PC-9 (cell line): ENCODE data around the gene LIN52. TPM values are rescaled to one million over a fixed set of nuclear protein-coding genes. Genes with fewer than 3 reads are reported as not detected.

Experiments used
- BruUV-seq: library from RNA; stranded (reverse); fragments of 400-500 nt; replicated peaks from 2 replicates; lab custom pipeline; 2021; lab: Mats Ljungman, UMichigan
- CTCF ChIA-PET: fragments of 300-600 bp; sonication (Branson Sonifier 250); formaldehyde crosslinking; loops from one replicate; lab custom pipeline; 2022; ENCODE audit warnings: antibody characterized with exemption; lab: Charles Lee
- POLR2A ChIA-PET: fragments of 300-600 bp; sonication (Branson Sonifier 250); formaldehyde crosslinking; loops from one replicate; lab custom pipeline; 2022; ENCODE audit warnings: antibody characterized with exemption; ENCODE audit not compliant: unreplicated experiment; lab: Charles Lee
- DNase-seq, 2 experiments: peaks; one replicate each; pipeline versions ENCODE4 v3.0.0 to v3.0.0-alpha.2; 2015 to 2022; ENCODE audit warnings: mixed read lengths in 1 of 2
- H2AFZ ChIP-seq: fragments of 200-600 bp; sonication (generic); 2 replicates; pipeline ENCODE4 v1.8.1; 2017; ENCODE audit warnings: antibody characterized with exemption
- H3F3A ChIP-seq: fragments of 200-600 bp; sonication (generic); 2 replicates; pipeline ENCODE4 v1.8.1; 2017; ENCODE audit warnings: antibody characterized with exemption, mild to moderate bottlenecking, low read depth; ENCODE audit not compliant: insufficient read depth
- H3K27ac ChIP-seq: fragments of 200-600 bp; sonication (generic); 2 replicates; pipeline ENCODE4 v1.6.1; 2016; ENCODE audit warnings: mixed run types
- H3K27me3 ChIP-seq: fragments of 200-600 bp; sonication (generic); 2 replicates; pipeline ENCODE4 v1.6.1; 2016; ENCODE audit warnings: low read depth, mixed run types; ENCODE audit not compliant: insufficient read depth
- H3K36me3 ChIP-seq: fragments of 200-600 bp; sonication (generic); 2 replicates; pipeline ENCODE4 v1.6.1; 2016; ENCODE audit warnings: low read depth, mixed run types
- H3K4me1 ChIP-seq: fragments of 200-600 bp; sonication (generic); replicated peaks from 2 replicates; pipeline ENCODE4 v1.6.1; 2016; ENCODE audit warnings: mixed run types; ENCODE audit not compliant: insufficient read depth
- H3K4me2 ChIP-seq: fragments of 200-600 bp; sonication (generic); 2 replicates; pipeline ENCODE4 v1.6.1; 2017; ENCODE audit warnings: mixed run types
- H3K4me3 ChIP-seq: fragments of 200-600 bp; sonication (generic); 2 replicates; pipeline ENCODE4 v1.6.1; 2016; ENCODE audit warnings: mixed run types
- H3K79me2 ChIP-seq: fragments of 200-600 bp; sonication (generic); 2 replicates; pipeline ENCODE4 v1.6.1; 2017; ENCODE audit warnings: low read depth, mixed run types
- H3K9me2 ChIP-seq: fragments of 200-600 bp; sonication (generic); 2 replicates; pipeline ENCODE4 v1.8.1; 2017; ENCODE audit warnings: mild to moderate bottlenecking; ENCODE audit not compliant: insufficient read depth
- H3K9me3 ChIP-seq: fragments of 200-600 bp; sonication (generic); 2 replicates; pipeline ENCODE4 v1.8.1; 2016; ENCODE audit warnings: low read depth; ENCODE audit not compliant: insufficient read depth
- H4K20me1 ChIP-seq: fragments of 200-600 bp; sonication (generic); 2 replicates; pipeline ENCODE4 v1.8.1; 2017; ENCODE audit not compliant: insufficient read depth
- CTCF ChIP-seq: fragments of 200-600 bp; sonication (generic); conservative IDR thresholded peaks from 2 replicates; pipeline ENCODE4 v1.6.1; 2017; ENCODE audit warnings: mixed run types, antibody characterized with exemption, mild to moderate bottlenecking, moderate library complexity
- EZH2 ChIP-seq: fragments of 200-600 bp; sonication (generic); IDR thresholded peaks from 2 replicates; pipeline ENCODE4 v1.8.0; 2017; ENCODE audit warnings: antibody characterized with exemption, low read depth
- intact Hi-C: fragments of 100-400 bp; cut with micrococcal nuclease; formaldehyde crosslinking; loops from one replicate; pipeline ENCODE4 v1.10.0; 2022; ENCODE audit not compliant: unreplicated experiment
- total RNA-seq: library from RNA; stranded (reverse); gene quantifications from 2 replicates; pipeline ENCODE4 v1.2.3, GENCODE V29; 2021

LIN52 gene
- total RNA-seq, 1 experiment from 2014 or later: 18.8 TPM

- H3K9me2 ChIP-seq: no peaks in the 10 kb centered on the region
- ChIA-PET CTCF (no interaction called here), POLR2A (no interaction called here)
- no peak for TF ChIP-seq CTCF
- TF ChIP-seq EZH2: no peak
- H2AFZ ChIP-seq: no peak overlapping the region
- H3F3A ChIP-seq: no peaks in the 10 kb centered on the region
- no peaks in the 10 kb centered on the region for H3K79me2 ChIP-seq
- no TSS peak for BruUV-seq
- no peak overlapping the region for H3K4me3 ChIP-seq
- no peaks in the 10 kb centered on the region for H4K20me1 ChIP-seq
- H3K9me3 ChIP-seq: no peaks in the 10 kb centered on the region
- DNase-seq: no peak
- H3K36me3 ChIP-seq: no peaks in the 10 kb centered on the region
- H3K27ac ChIP-seq: no peak overlapping the region
- no peak overlapping the region for H3K4me2 ChIP-seq
- intact Hi-C loops: no loop called here
- no peaks in the 10 kb centered on the region for H3K4me1 ChIP-seq
- no peaks in the 10 kb centered on the region for H3K27me3 ChIP-seq
Measured at GRCh38 chr14:74204491-74204890, 119.7 kb downstream of the LIN52 start.

GRCh38 chr14:74205882-74206281 lies 121.1 kb downstream of the LIN52 start:
- no peaks in the 10 kb centered on the region for H3K9me2 ChIP-seq
- CTCF ChIA-PET: no interaction called here
- DNase-seq: no peak
- POLR2A ChIA-PET: no interaction called here
- TF ChIP-seq CTCF (no peak), EZH2 (no peak)
- intact Hi-C loops: no loop called here
- H3K36me3 ChIP-seq: no peaks in the 10 kb centered on the region
- H2AFZ ChIP-seq: no peak overlapping the region
- no peaks in the 10 kb centered on the region for H3F3A ChIP-seq
- no TSS peak for BruUV-seq
- H4K20me1 ChIP-seq: no peaks in the 10 kb centered on the region
- H3K27me3 ChIP-seq: no peaks in the 10 kb centered on the region
- no peaks in the 10 kb centered on the region for H3K4me1 ChIP-seq
- H3K79me2 ChIP-seq: no peaks in the 10 kb centered on the region
- H3K4me3 ChIP-seq: no peak overlapping the region
- H3K4me2 ChIP-seq: no peak overlapping the region
- H3K27ac ChIP-seq: no peak overlapping the region
- H3K9me3 ChIP-seq: no peaks in the 10 kb centered on the region

- POLR2A ChIA-PET: no interaction called here
- H3K9me3 ChIP-seq: no peaks in the 10 kb centered on the region
- DNase-seq: no peak
- H3K4me3 ChIP-seq: no peak overlapping the region
- no peaks in the 10 kb centered on the region for H3F3A ChIP-seq
- no peaks in the 10 kb centered on the region for H4K20me1 ChIP-seq
- CTCF ChIA-PET: no interaction called here
- H2AFZ ChIP-seq: no peak overlapping the region
- no peak overlapping the region for H3K4me2 ChIP-seq
- H3K27me3 ChIP-seq: no peaks in the 10 kb centered on the region
- H3K4me1 ChIP-seq: no peaks in the 10 kb centered on the region
- no TSS peak for BruUV-seq
- no peaks in the 10 kb centered on the region for H3K36me3 ChIP-seq
- TF ChIP-seq CTCF (no peak; the same call in 1 of the 2 replicates), EZH2 (no peak)
- H3K27ac ChIP-seq: no peak overlapping the region
- H3K9me2 ChIP-seq: no peaks in the 10 kb centered on the region
- no peaks in the 10 kb centered on the region for H3K79me2 ChIP-seq
- intact Hi-C loops: no loop called here
Measured at GRCh38 chr14:74207943-74208342, 123.2 kb downstream of the LIN52 start.
